Kidney (tissue), 14 donors: ENCODE results near the gene GDAP2. TPM values are rescaled to one million over a fixed set of nuclear protein-coding genes. Genes with fewer than 3 reads are reported as not detected.

Experiments used
- DNase-seq, 5 donors: peaks; one replicate each; pipeline ENCODE4 v3.0.0-alpha.2; 2013 to 2020
- FAIRE-seq: peaks from 2 replicates; lab custom pipeline; 2012; peaks lifted over from hg19 to GRCh38; lab: Jason Lieb, UNC
- H3K27ac ChIP-seq, 2 donors: one replicate each; pipeline ENCODE4 v1.7.0; 2013; ENCODE audit warnings: low read depth in 2 of 2, low read length in 2 of 2, inconsistent platforms in 1 of 2
- H3K27me3 ChIP-seq: one replicate; pipeline ENCODE4 v1.7.1; 2013; ENCODE audit warnings: low read length, inconsistent platforms; ENCODE audit not compliant: control insufficient read depth, insufficient read depth
- H3K36me3 ChIP-seq, 3 donors: one replicate each; pipeline versions ENCODE4 v1.7.0 to v1.7.1; 2013; ENCODE audit warnings: low read length in 3 of 3, control low read depth in 1 of 3, inconsistent platforms in 1 of 3; ENCODE audit not compliant: insufficient read depth in 3 of 3, control insufficient read depth in 2 of 3
- H3K4me1 ChIP-seq, 3 donors: one replicate each; pipeline versions ENCODE4 v1.7.0 to v1.7.1; 2013; ENCODE audit warnings: low read length in 3 of 3, inconsistent platforms in 1 of 3, low read depth in 1 of 3; ENCODE audit not compliant: control insufficient read depth in 2 of 3, insufficient read depth in 2 of 3
- H3K4me3 ChIP-seq, 3 donors: one replicate each; pipeline versions ENCODE4 v1.7.0 to v1.8.1; 2013; ENCODE audit warnings: low read length in 3 of 3, control low read depth in 1 of 3, inconsistent platforms in 1 of 3
- H3K9ac ChIP-seq, 3 donors: one replicate each; pipeline versions ENCODE4 v1.7.0 to v1.7.1; 2013; ENCODE audit warnings: low read length in 3 of 3, control low read depth in 1 of 3, inconsistent platforms in 1 of 3
- H3K9me3 ChIP-seq, 3 donors: one replicate each; pipeline versions ENCODE4 v1.7.0 to v1.7.1; 2013; ENCODE audit warnings: low read length in 3 of 3, control low read depth in 1 of 3, inconsistent platforms in 1 of 3; ENCODE audit not compliant: control insufficient read depth in 2 of 3, insufficient read depth in 1 of 3
- intact Hi-C: fragments of 100-400 bp; cut with DNase I; formaldehyde crosslinking; loops from one replicate; pipeline ENCODE4 v1.11.1; 2022
- polyA plus RNA-seq: library from polyadenylated mRNA; stranded (reverse); fragments of 350-450 nt; fragmentation: Illumina TruSeq; extraction: RNeasy Lipid Tissue Mini Kit (QIAGEN cat#74804); gene quantifications from one replicate; pipeline ENCODE4 v1.2.3, GENCODE V29; 2014; ENCODE audit warnings: low read depth, low replicate concordance; ENCODE audit not compliant: insufficient read depth
- total RNA-seq: library from RNA; stranded (reverse); fragmentation: NEBNext Ultra II Directional; extraction: Animal tissue kit (Norgen Biotek cat#: 25700); gene quantifications from one replicate; pipeline ENCODE4 v1.2.1, GENCODE V29; 2021
- TF ChIP-seq, protein P1 (sequence below): IDR thresholded peaks from 3 replicates; pipeline ENCODE4 v1.5.1; 2012; ENCODE audit warnings: mild to moderate bottlenecking, moderate library complexity, borderline replicate concordance; ENCODE audit not compliant: insufficient read depth; ENCODE audit errors: extremely low read depth
- donor health status: control.
- donor health status: control.
- donor health status: control.
- donor health status: control.
- donor health status: control.
- donor health status: DM: yes; HTN: yes; CAD: no.
- donor health status: Normal renal cell carcinoma (clear cell type).

Gene GDAP2
- total and polyA plus RNA-seq, 2 donors from 2014 or later = 11.3 to 31.8 TPM

DNA sequence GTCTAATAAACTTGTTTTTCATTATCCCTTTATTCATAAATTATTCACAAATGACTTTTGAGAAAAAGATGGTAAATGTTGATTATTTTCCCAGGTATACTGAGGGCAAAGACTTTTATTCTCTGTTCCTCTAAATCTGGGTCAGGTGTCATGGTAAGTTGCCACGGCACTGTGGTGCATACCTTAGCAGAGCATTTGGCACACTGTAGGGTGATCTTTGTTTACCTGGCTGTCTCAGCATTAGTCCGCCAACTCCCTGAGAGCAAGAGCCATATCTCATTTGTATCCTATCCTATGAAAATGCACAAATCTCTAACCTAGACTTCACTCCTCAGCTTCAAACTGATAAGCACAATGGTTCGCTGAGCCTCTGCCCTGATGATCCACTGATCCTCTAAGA lies 24.9 kb downstream of the GDAP2 start:
- peaks cover 0 to 23% (median 22%) of the 10 kb centered on the region in 3 donors for H3K36me3 ChIP-seq

DNA sequence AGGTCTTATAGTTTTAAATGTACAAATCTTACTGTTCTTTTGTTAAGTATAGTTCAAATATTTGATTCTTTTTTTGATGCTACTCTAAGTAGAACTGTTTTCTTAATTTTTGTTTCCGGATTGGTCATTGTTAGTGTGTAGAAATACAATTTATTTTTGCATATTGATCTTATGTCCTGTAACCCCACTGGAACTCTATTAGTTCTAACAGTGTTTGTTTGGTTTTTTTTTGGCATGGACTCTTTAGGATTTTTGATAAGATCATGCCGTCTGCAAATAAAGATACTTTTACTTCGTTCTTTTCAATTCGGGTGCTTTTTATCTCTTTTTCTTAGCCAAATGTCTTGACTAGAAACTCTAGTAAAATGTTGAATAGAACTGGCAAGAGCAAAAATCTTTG lies 26.5 kb downstream of the GDAP2 start:
- Histone ChIP-seq H3K27ac (no peak overlapping the region), H3K4me3 (no peak overlapping the region), H3K27me3 (no peaks in the 10 kb centered on the region), H3K9ac (no peak overlapping the region), H3K9me3 (no peaks in the 10 kb centered on the region), H3K4me1 (no peaks in the 10 kb centered on the region), H3K36me3 (peaks cover 4 to 36% (median 26%) of the 10 kb centered on the region in 3 donors)
- FAIRE-seq = no peak
- intact Hi-C loops = no loop called here
- DNase-seq = no peak
- TF ChIP-seq, protein P1, sequence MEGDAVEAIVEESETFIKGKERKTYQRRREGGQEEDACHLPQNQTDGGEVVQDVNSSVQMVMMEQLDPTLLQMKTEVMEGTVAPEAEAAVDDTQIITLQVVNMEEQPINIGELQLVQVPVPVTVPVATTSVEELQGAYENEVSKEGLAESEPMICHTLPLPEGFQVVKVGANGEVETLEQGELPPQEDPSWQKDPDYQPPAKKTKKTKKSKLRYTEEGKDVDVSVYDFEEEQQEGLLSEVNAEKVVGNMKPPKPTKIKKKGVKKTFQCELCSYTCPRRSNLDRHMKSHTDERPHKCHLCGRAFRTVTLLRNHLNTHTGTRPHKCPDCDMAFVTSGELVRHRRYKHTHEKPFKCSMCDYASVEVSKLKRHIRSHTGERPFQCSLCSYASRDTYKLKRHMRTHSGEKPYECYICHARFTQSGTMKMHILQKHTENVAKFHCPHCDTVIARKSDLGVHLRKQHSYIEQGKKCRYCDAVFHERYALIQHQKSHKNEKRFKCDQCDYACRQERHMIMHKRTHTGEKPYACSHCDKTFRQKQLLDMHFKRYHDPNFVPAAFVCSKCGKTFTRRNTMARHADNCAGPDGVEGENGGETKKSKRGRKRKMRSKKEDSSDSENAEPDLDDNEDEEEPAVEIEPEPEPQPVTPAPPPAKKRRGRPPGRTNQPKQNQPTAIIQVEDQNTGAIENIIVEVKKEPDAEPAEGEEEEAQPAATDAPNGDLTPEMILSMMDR = no peak

More for the DNA sequence above, 24.9 kb downstream of the GDAP2 start:
- no peak for FAIRE-seq
- H3K27me3 ChIP-seq = no peaks in the 10 kb centered on the region
- no peaks in the 10 kb centered on the region for H3K9me3 ChIP-seq
- H3K4me1 ChIP-seq = no peaks in the 10 kb centered on the region
- no peak overlapping the region for H3K4me3 ChIP-seq
- H3K9ac ChIP-seq = no peak overlapping the region
- H3K27ac ChIP-seq = no peak overlapping the region
- no peak for DNase-seq
- intact Hi-C loops = no loop called here
- TF ChIP-seq, protein P1 = no peak

DNA sequence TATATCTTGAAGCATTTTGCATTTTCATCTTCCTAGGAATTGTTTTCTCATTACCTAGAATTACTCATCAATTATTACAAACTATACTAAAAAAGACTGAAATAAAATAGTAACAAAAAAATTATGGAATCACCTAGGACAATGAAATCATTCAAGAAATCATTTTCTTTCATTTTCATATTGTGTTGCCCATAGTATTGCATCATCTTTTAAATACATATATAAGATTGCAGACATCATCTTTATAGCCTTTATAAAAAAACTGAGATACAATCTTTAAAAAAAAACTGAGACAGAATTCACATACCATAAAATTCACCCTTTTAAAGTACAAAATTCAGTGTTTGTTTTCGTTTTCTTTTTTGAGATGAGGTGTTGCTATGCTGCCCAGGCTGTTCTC lies 29.6 kb downstream of the GDAP2 start:
- no peak overlapping the region for H3K27ac ChIP-seq
- H3K27me3 ChIP-seq = no peaks in the 10 kb centered on the region
- H3K9ac ChIP-seq = no peak overlapping the region
- FAIRE-seq = peak; percentile 6
- H3K9me3 ChIP-seq = no peaks in the 10 kb centered on the region
- H3K4me3 ChIP-seq = no peak overlapping the region
- peaks cover 4 to 38% (median 36%) of the 10 kb centered on the region in 3 donors for H3K36me3 ChIP-seq
- H3K4me1 ChIP-seq = no peaks in the 10 kb centered on the region
- intact Hi-C loops = no loop called here
- no peak for DNase-seq
- TF ChIP-seq, protein P1 = no peak

DNA sequence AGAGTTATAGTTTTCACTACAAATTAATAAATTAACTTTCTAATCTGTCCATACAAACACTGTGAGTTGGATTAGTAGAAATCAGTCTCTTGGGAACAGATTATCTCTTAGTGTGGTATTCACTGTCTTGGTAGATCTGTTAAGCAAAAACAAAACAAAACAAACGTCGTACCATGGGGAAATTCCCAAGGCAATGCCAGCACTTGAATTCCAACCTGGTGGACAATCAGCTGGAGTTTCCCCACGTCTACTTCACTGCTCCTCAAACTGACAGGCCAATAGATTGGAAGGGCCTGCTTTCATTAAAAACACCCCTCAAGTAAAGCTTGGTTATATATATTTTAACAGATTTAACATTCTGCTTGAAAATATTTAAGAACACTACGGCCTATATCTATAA lies 31.9 kb downstream of the GDAP2 start:
- no peak for FAIRE-seq
- Histone ChIP-seq H3K9me3 (no peaks in the 10 kb centered on the region), H3K27me3 (no peaks in the 10 kb centered on the region), H3K27ac (no peak overlapping the region), H3K9ac (no peak overlapping the region), H3K36me3 (peaks cover 4 to 32% (median 32%) of the 10 kb centered on the region in 3 donors), H3K4me1 (no peaks in the 10 kb centered on the region), H3K4me3 (no peak overlapping the region)
- TF ChIP-seq, protein P1 = no peak
- no peak for DNase-seq
- intact Hi-C loops = no loop called here
